ENCODE results near the gene RAB19.

RAB19 gene

DNA sequence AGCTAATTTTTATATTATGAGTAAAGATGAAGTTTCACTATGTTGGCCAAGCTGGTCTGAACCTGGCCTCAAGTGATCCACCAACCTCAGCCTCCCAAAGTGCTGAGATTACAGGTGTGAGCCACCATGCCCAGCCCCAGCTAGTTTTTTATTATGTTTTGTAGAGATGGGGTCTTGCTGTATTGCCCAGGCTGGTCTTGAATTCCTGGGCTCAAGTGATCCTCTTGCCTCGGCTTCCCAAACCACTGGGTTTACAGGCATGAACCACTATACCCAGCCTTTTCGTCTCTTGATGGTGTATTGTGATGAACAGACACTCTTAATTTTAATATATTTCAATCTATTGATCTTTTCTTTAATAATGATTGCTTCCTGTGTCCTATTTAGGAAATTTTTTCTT is 17.7 kb downstream of the RAB19 start:
- TF ChIP-seq, protein P1, sequence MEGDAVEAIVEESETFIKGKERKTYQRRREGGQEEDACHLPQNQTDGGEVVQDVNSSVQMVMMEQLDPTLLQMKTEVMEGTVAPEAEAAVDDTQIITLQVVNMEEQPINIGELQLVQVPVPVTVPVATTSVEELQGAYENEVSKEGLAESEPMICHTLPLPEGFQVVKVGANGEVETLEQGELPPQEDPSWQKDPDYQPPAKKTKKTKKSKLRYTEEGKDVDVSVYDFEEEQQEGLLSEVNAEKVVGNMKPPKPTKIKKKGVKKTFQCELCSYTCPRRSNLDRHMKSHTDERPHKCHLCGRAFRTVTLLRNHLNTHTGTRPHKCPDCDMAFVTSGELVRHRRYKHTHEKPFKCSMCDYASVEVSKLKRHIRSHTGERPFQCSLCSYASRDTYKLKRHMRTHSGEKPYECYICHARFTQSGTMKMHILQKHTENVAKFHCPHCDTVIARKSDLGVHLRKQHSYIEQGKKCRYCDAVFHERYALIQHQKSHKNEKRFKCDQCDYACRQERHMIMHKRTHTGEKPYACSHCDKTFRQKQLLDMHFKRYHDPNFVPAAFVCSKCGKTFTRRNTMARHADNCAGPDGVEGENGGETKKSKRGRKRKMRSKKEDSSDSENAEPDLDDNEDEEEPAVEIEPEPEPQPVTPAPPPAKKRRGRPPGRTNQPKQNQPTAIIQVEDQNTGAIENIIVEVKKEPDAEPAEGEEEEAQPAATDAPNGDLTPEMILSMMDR (conservative IDR thresholded peaks at IDR 0.05): no peak
- no peak for TF ChIP-seq ZFX (IDR thresholded peaks at IDR 0.05)
- H3K27ac ChIP-seq: no peak overlapping the region

DNA sequence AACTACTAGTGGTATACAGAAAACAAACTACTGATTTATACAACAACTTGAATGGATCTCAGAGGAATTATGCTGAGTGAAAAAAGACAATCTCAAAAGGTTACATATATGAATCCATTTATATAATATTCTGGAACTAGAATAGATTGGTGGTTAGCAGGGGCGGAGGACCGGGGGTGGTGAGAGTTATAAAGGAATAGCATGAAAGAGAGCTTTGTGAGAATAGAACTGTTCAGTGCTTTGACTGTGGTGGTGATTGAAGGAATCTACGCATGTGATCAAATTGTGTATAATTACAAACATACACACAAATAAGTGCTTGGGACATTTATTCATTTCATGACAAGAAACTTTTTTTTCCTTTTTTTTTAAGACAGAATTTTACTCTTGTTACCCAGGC is 19.6 kb downstream of the RAB19 start:
- TF ChIP-seq ZFX (IDR thresholded peaks at IDR 0.05): no peak
- TF ChIP-seq, protein P1 (conservative IDR thresholded peaks at IDR 0.05): no peak
- no peak overlapping the region for H3K27ac ChIP-seq

DNA sequence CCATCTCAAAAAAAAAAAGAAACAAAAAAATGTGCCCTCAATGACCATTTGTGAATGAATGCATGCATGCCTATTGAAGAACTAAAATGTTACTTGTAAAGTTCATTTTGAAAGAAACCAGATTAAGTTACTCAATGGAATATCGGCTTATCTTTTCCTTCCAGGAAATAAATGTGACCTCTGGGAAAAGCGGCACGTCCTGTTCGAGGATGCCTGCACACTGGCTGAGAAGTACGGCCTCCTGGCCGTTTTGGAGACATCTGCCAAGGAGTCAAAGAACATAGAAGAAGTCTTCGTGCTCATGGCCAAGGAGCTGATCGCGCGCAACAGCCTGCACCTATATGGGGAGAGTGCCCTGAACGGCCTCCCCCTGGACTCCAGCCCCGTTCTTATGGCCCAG is 21.9 kb downstream of the RAB19 start:
- TF ChIP-seq ZFX (IDR thresholded peaks at IDR 0.05): no peak
- TF ChIP-seq, protein P1 (conservative IDR thresholded peaks at IDR 0.05): no peak

DNA sequence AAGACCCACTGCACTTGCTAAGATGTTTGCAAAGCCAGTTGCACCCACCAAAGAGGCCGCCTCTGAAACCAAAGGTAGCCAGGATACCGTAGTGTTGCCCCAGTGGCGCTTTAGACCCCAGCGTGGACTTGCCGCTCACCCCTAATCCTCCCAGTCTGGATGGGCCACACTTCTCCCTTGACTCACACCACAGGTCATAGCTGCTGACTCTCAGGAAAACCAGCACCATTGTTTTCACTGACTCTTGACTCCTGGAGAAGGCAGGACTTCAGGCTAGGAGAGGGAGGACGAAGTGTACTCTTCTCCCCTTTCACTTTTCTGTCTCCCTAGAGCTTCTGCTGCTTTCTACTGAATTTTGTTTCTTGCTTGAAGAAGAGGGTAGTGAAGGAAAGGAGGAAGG is 22.3 kb downstream of the RAB19 start:
- no peak for TF ChIP-seq ZFX (IDR thresholded peaks at IDR 0.05)
- TF ChIP-seq, protein P1 (conservative IDR thresholded peaks at IDR 0.05): no peak

More for the DNA sequence above, 21.9 kb downstream of the RAB19 start:
- H3K27ac ChIP-seq: peak overlapping the region; percentile 13

DNA sequence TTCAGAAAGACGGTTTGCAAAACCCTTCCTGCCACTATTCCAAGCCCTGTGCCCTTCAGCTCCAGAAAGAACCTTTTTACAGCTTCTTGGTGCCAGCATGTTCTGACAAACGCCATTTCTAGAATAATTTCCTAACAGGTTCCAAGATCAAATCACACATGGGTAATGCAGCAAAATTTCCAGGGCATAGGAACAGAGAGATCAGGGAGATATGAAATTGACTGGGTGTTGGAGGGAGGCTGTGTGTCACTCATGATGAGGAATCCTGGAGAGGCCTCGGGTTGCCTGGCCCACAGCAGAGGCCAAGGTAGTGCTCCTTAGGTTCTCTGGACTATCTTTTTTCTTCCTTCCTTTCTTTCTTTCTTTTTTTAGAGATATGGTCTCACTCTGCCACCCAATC is 29.5 kb downstream of the RAB19 start:
- no peak for TF ChIP-seq ZFX (IDR thresholded peaks at IDR 0.05)
- TF ChIP-seq, protein P1 (conservative IDR thresholded peaks at IDR 0.05): no peak
- no peak overlapping the region for H3K27ac ChIP-seq

More for the DNA sequence above, 22.3 kb downstream of the RAB19 start:
- H3K27ac ChIP-seq: peak overlapping the region; percentile 13

DNA sequence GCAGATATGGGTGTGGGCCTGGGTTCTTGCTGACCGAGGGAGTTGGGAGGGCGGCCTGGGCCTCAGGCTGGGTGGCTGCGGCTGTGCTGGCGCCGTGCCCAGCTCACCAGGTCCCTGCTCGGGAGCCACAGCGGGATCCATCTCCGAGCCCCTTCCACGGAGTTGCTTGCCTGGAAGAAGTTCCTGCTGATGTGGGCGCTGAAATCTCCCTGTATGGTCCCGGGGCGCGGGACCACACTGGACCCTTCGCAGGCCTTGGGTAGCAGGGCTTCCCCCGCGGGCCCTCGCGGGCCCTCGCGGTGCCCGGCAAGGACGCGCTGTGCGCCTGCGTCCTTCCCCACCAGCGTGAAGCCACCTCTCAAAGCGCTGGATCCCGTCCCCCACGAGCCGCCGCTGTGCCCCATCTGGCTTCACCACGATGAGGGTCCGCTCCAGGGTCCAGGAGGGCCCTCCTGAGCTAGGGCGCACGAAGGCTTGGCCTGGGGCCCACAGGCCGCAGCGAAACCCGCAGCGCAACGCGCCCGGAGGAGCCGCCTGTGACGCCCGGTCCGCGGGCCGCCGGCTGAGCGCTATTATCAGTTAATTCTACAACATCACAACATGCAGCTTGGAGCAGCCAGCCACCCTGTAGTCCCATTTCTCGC is 31.5 kb downstream of the RAB19 start:
- H3K27ac ChIP-seq: no peak overlapping the region

DNA sequence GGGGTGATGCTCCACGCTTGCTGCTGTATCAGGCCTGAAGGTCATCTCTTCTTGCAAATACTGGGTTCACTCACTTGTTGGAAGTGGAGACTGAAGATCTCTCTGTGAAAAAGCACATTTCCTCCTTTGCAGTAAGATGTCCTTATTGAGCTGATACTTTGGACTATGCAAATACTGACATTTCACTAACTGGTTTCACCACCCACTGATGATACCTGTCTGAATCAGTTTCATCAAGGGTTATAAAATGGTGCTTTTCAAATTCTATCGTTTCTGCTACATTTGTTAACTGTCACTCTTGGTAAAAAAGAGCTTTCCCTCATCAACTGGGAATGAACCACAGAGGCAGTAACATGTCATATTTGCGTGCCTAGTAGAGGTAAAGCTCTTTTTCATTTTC is 35.5 kb downstream of the RAB19 start:
- no peak overlapping the region for H3K27ac ChIP-seq
- TF ChIP-seq, protein P1 (conservative IDR thresholded peaks at IDR 0.05): no peak
- TF ChIP-seq ZFX (IDR thresholded peaks at IDR 0.05): no peak

More for the DNA sequence above, 31.5 kb downstream of the RAB19 start:
- TF ChIP-seq ZFX (IDR thresholded peaks at IDR 0.05): no peak
- TF ChIP-seq, protein P1 (conservative IDR thresholded peaks at IDR 0.05): no peak

All from C4-2B (cell line).